Ovary (tissue), 3 donors: Measurements from ENCODE around the gene TBC1D8.

Source experiments
- CTCF ChIP-seq, 3 donors: fragments of 450-650 bp in 2 of 3; fragments of 200-600 bp in 1 of 3; IDR thresholded peaks; one replicate each; pipeline versions ENCODE4 v1.5.1 to v1.8.0; 2016 to 2022; ENCODE audit warnings: antibody characterized with exemption in 3 of 3, mild to moderate bottlenecking in 1 of 3
- EP300 ChIP-seq: sonication (generic); formaldehyde crosslinking; IDR thresholded peaks from one replicate; pipeline ENCODE4 v1.6.1; 2017; ENCODE audit warnings: antibody characterized with exemption
- POLR2A ChIP-seq: fragments of 450-650 bp; IDR thresholded peaks from one replicate; pipeline ENCODE4 v1.6.1; 2017; ENCODE audit warnings: antibody characterized with exemption, mild to moderate bottlenecking, moderate library complexity
- donor health status: DM: no; HTN: no; CAD: no.

GRCh38 chr2:101012706-101013181 lies 138.4 kb downstream of the TBC1D8 start:
- TF ChIP-seq CTCF (IDR thresholded peaks at IDR 0.05) (peak; percentile 73 to 81 (median 81)), POLR2A (no peak), EP300 (no peak)
